Measurements from ENCODE around the gene JPH3. TPM values are rescaled to one million over a fixed set of nuclear protein-coding genes. Genes with fewer than 3 reads are reported as not detected.

Gene JPH3
- polyA plus RNA-seq, 1 experiment = 0.02 TPM

GRCh38 chr16:87648698-87649487 is 46.6 kb downstream of the JPH3 start:
- Histone ChIP-seq H3K4me3 (ENCODE audit: low read depth, low read length) (no peak overlapping the region), H3K27ac (ENCODE audit: low read depth, low read length) (no peak overlapping the region), H3K9me3 (ENCODE audit: control insufficient read depth, insufficient read depth, low read length) (peaks cover 10% of the 10 kb centered on the region; the same call in 1 of the 2 replicates), H3K27me3 (ENCODE audit: control insufficient read depth, insufficient read depth, low read length) (peaks cover 49% of the 10 kb centered on the region)
- ChIA-PET POLR2A (no interaction called here), CTCF (interaction anchor here (1.0 kb wide), 1 partner anchor 13 kb away, joined by 3 read pairs; no protein-coding TSS in a partner anchor)
- DNase-seq (ENCODE audit: low read depth, low spot score) = no peak
- TF ChIP-seq CTCF (IDR thresholded peaks at IDR 0.05; ENCODE audit: low read depth, low read length) = no peak

- Histone ChIP-seq H3K4me3 (ENCODE audit: low read depth, low read length) (no peak overlapping the region), H3K27me3 (ENCODE audit: control insufficient read depth, insufficient read depth, low read length) (peaks cover 69% of the 10 kb centered on the region), H3K9me3 (ENCODE audit: control insufficient read depth, insufficient read depth, low read length) (no peaks in the 10 kb centered on the region), H3K27ac (ENCODE audit: low read depth, low read length) (no peak overlapping the region)
- TF ChIP-seq CTCF (IDR thresholded peaks at IDR 0.05; ENCODE audit: low read depth, low read length) = no peak
- CTCF ChIA-PET = interaction anchor here (0.7 kb wide), 1 partner anchor 265 kb away, joined by 3 read pairs; no protein-coding TSS in a partner anchor
- POLR2A ChIA-PET = no interaction called here
- DNase-seq (ENCODE audit: low read depth, low spot score) = no peak
Observed at GRCh38 chr16:87652386-87652785, 50.1 kb downstream of the JPH3 start.

GRCh38 chr16:87652799-87653198 is 50.5 kb downstream of the JPH3 start:
- TF ChIP-seq CTCF (IDR thresholded peaks at IDR 0.05; ENCODE audit: low read depth, low read length) = no peak
- no peak for DNase-seq (ENCODE audit: low read depth, low spot score)
- Histone ChIP-seq H3K27me3 (ENCODE audit: control insufficient read depth, insufficient read depth, low read length) (peaks cover 67% of the 10 kb centered on the region), H3K27ac (ENCODE audit: low read depth, low read length) (no peak overlapping the region), H3K9me3 (ENCODE audit: control insufficient read depth, insufficient read depth, low read length) (no peaks in the 10 kb centered on the region), H3K4me3 (ENCODE audit: low read depth, low read length) (no peak overlapping the region)
- CTCF ChIA-PET = interaction anchor here (0.7 kb wide), 1 partner anchor 265 kb away, joined by 3 read pairs; no protein-coding TSS in a partner anchor
- POLR2A ChIA-PET = interaction anchor here (0.5 kb wide), 1 partner anchor 1279 kb away, joined by 3 read pairs; no protein-coding TSS in a partner anchor

GRCh38 chr16:87653234-87653633 is 50.9 kb downstream of the JPH3 start:
- ChIA-PET POLR2A (interaction anchor here (0.5 kb wide), 1 partner anchor 1278 kb away, joined by 3 read pairs; no protein-coding TSS in a partner anchor), CTCF (interaction anchor here (0.5 kb wide), 1 partner anchor 126 kb away, joined by 6 read pairs; no protein-coding TSS in a partner anchor)
- H3K27ac ChIP-seq (ENCODE audit: low read depth, low read length) = no peak overlapping the region
- peak; percentile 54 for TF ChIP-seq CTCF (IDR thresholded peaks at IDR 0.05; ENCODE audit: low read depth, low read length)
- peaks cover 66% of the 10 kb centered on the region for H3K27me3 ChIP-seq (ENCODE audit: control insufficient read depth, insufficient read depth, low read length)
- no peak overlapping the region for H3K4me3 ChIP-seq (ENCODE audit: low read depth, low read length)
- no peak for DNase-seq (ENCODE audit: low read depth, low spot score)
- no peaks in the 10 kb centered on the region for H3K9me3 ChIP-seq (ENCODE audit: control insufficient read depth, insufficient read depth, low read length)

GRCh38 chr16:87654826-87655225 is 52.5 kb downstream of the JPH3 start:
- no peak for TF ChIP-seq CTCF (IDR thresholded peaks at IDR 0.05; ENCODE audit: low read depth, low read length)
- H3K27ac ChIP-seq (ENCODE audit: low read depth, low read length) = no peak overlapping the region
- H3K9me3 ChIP-seq (ENCODE audit: control insufficient read depth, insufficient read depth, low read length) = no peaks in the 10 kb centered on the region; the same call in 1 of the 2 replicates
- CTCF ChIA-PET = interaction anchor here (1.7 kb wide), 1 partner anchor 18 kb away, joined by 4 read pairs; no protein-coding TSS in a partner anchor
- POLR2A ChIA-PET = no interaction called here
- peaks cover 52% of the 10 kb centered on the region for H3K27me3 ChIP-seq (ENCODE audit: control insufficient read depth, insufficient read depth, low read length)
- no peak for DNase-seq (ENCODE audit: low read depth, low spot score)
- H3K4me3 ChIP-seq (ENCODE audit: low read depth, low read length) = no peak overlapping the region
